HCT116 (cell line): ENCODE data around the gene KCND3. TPM values are rescaled to one million over a fixed set of nuclear protein-coding genes. Genes with fewer than 3 reads are reported as not detected.

Source experiments
- ATAC-seq: fragments of 200-7000 bp; cut with Tn5 transposase; 2 replicates; pipeline ENCODE4 v1.9.1; 2020; ENCODE audit warnings: mild to moderate bottlenecking, moderate library complexity
- BruUV-seq: library from RNA; stranded (reverse); fragments of 400-500 nt; replicated peaks from 2 replicates; lab custom pipeline; 2021; lab: Mats Ljungman, UMichigan
- CTCF ChIA-PET: fragments of 300-600 bp; sonication (Branson Sonifier 250); formaldehyde crosslinking; loops from one replicate; lab custom pipeline; 2021; ENCODE audit warnings: antibody characterized with exemption; lab: Charles Lee
- POLR2A ChIA-PET: fragments of 300-600, 350-600 bp; sonication (Branson Sonifier 250); formaldehyde crosslinking; loops from one replicate; lab custom pipeline; 2021; ENCODE audit warnings: antibody characterized with exemption; lab: Charles Lee
- RAD21 ChIA-PET, 2 experiments: fragments of 300-600 bp; sonication (Branson Sonifier 250); formaldehyde crosslinking; loops; one replicate each; lab custom pipeline; 2023; ENCODE audit warnings: low total read pairs in 2 of 2; ENCODE audit not compliant: uncharacterized antibody in 2 of 2, unreplicated experiment in 2 of 2, low non-redundant PET in 1 of 2; lab: Charles Lee
- DNase-seq: peaks from one replicate; pipeline ENCODE4 v3.0.0-alpha.2; 2010; ENCODE audit warnings: low read depth, low spot score
- H2AFZ ChIP-seq: fragments of 200-600 bp; shearing (Covaris generic), sonication (generic); 2 replicates; pipeline ENCODE4 v1.6.1; 2017; ENCODE audit warnings: low read depth, mixed run types, mixed read lengths, antibody characterized with exemption, low read length; ENCODE audit not compliant: poor library complexity, severe bottlenecking
- H3K27ac ChIP-seq: 2 replicates; pipeline ENCODE4 v1.5.1; 2012; ENCODE audit warnings: low read depth, low read length
- H3K27me3 ChIP-seq: fragments of 200-600 bp; sonication (generic); 2 replicates; pipeline ENCODE4 v1.6.1; 2016; ENCODE audit warnings: mixed run types, low read length, mixed read lengths; ENCODE audit not compliant: insufficient read depth
- H3K36me3 ChIP-seq, 2 experiments: fragments of 200-500 bp in 1 of 2; fragments of 200-600 bp in 1 of 2; sonication (Bioruptor generic) in 1 of 2; sonication (generic) in 1 of 2; 2 replicates each; pipeline versions ENCODE4 v1.5.1 to v1.6.1; 2014 to 2016; ENCODE audit warnings: low read length in 2 of 2, inconsistent platforms in 1 of 2, mixed read lengths in 1 of 2, mixed run types in 1 of 2; ENCODE audit not compliant: insufficient read depth in 2 of 2, control insufficient read depth in 1 of 2
- H3K4me1 ChIP-seq, 2 experiments: fragments of 200-600 bp in 1 of 2; sonication (generic) in 1 of 2; 2 replicates each; pipeline versions ENCODE4 v1.5.1 to v1.6.1; 2012 to 2017; ENCODE audit warnings: low read length in 2 of 2, inconsistent platforms in 1 of 2, mild to moderate bottlenecking in 1 of 2, mixed read lengths in 1 of 2, mixed run types in 1 of 2, moderate library complexity in 1 of 2; ENCODE audit not compliant: insufficient read depth in 2 of 2, control insufficient read depth in 1 of 2
- H3K4me2 ChIP-seq: fragments of 200-600 bp; sonication (generic); 2 replicates; pipeline ENCODE4 v1.6.1; 2017; ENCODE audit warnings: mixed run types, low read length, mixed read lengths
- H3K4me3 ChIP-seq, 2 experiments: fragments of 200-600 bp in 1 of 2; sonication (generic) in 1 of 2; replicated peaks in 1 of 2; 2 replicates each; pipeline ENCODE4 v1.5.1; 2011 to 2016; ENCODE audit warnings: low read length in 2 of 2, control low read depth in 1 of 2, low read depth in 1 of 2, mild to moderate bottlenecking in 1 of 2, mixed read lengths in 1 of 2, mixed run types in 1 of 2
- H3K79me2 ChIP-seq: fragments of 200-600 bp; sonication (generic); 2 replicates; pipeline ENCODE4 v1.6.1; 2017; ENCODE audit warnings: mild to moderate bottlenecking, mixed run types, low read length, moderate library complexity, mixed read lengths; ENCODE audit not compliant: insufficient read depth
- H3K9ac ChIP-seq: fragments of 200-600 bp; sonication (generic); 2 replicates; pipeline ENCODE4 v1.6.1; 2016; ENCODE audit warnings: low read length, mixed read lengths
- H3K9me2 ChIP-seq: fragments of 200-600 bp; sonication (generic), shearing (Covaris generic); 2 replicates; pipeline ENCODE4 v1.6.1; 2017; ENCODE audit warnings: mixed run types, mild to moderate bottlenecking, moderate library complexity; ENCODE audit not compliant: insufficient read depth
- H3K9me3 ChIP-seq, 2 experiments: fragments of 200-500 bp in 1 of 2; fragments of 200-600 bp in 1 of 2; sonication (Bioruptor generic) in 1 of 2; sonication (generic) in 1 of 2; 2 replicates each; pipeline ENCODE4 v1.6.1; 2014 to 2017; ENCODE audit warnings: low read length in 2 of 2, mixed read lengths in 2 of 2, inconsistent platforms in 1 of 2, low read depth in 1 of 2, mild to moderate bottlenecking in 1 of 2, mixed run types in 1 of 2, moderate library complexity in 1 of 2; ENCODE audit not compliant: control insufficient read depth in 1 of 2, insufficient read depth in 1 of 2
- H4K20me1 ChIP-seq: fragments of 200-600 bp; sonication (generic), shearing (Covaris generic); 2 replicates; pipeline ENCODE4 v1.6.1; 2017; ENCODE audit warnings: mixed run types, mild to moderate bottlenecking, moderate library complexity; ENCODE audit not compliant: insufficient read depth
- CBX3 ChIP-seq: IDR thresholded peaks from 2 replicates; pipeline ENCODE4 v1.6.1; 2012; ENCODE audit warnings: low read depth
- CEBPB ChIP-seq: IDR thresholded peaks from 2 replicates; pipeline ENCODE4 v1.6.1; 2012; ENCODE audit warnings: low read depth
- EZH2 ChIP-seq: fragments of 200-600 bp; sonication (generic); IDR thresholded peaks from 2 replicates; pipeline ENCODE4 v1.6.1; 2017; ENCODE audit warnings: antibody characterized with exemption, mixed run types
- MAX ChIP-seq: IDR thresholded peaks from 2 replicates; pipeline ENCODE4 v1.6.1; 2012
- POLR2A ChIP-seq: IDR thresholded peaks from 2 replicates; pipeline ENCODE4 v1.7.0; 2011; ENCODE audit warnings: borderline replicate concordance; ENCODE audit not compliant: insufficient read depth, insufficient read length; ENCODE audit errors: extremely low read depth
- POLR2AphosphoS5 ChIP-seq: IDR thresholded peaks from 2 replicates; pipeline ENCODE4 v1.6.1; 2011; ENCODE audit warnings: mild to moderate bottlenecking, low read depth, low read length, moderate library complexity
- REST ChIP-seq: IDR thresholded peaks from 2 replicates; pipeline ENCODE4 v1.6.1; 2012; ENCODE audit warnings: low read depth
- SIN3A ChIP-seq: IDR thresholded peaks from 2 replicates; pipeline ENCODE4 v1.6.1; 2012; ENCODE audit warnings: low read depth
- YY1 ChIP-seq: IDR thresholded peaks from 2 replicates; pipeline ENCODE4 v1.6.1; 2011; ENCODE audit warnings: low read length, low read depth, moderate library complexity, mild to moderate bottlenecking; ENCODE audit not compliant: insufficient replicate concordance; ENCODE audit errors: extremely low read depth
- intact Hi-C: fragments of 100-400 bp; cut with micrococcal nuclease; formaldehyde crosslinking; loops from 2 replicates; pipeline ENCODE4 v1.10.0; 2022
- total RNA-seq: library from RNA; stranded (reverse); gene quantifications from one replicate; pipeline ENCODE4 v1.2.1, GENCODE V29; 2021; ENCODE audit not compliant: unreplicated experiment

Gene KCND3
- total RNA-seq, 1 experiment from 2014 or later: 0.44 TPM

- ChIA-PET CTCF (no interaction called here), POLR2A (no interaction called here), RAD21 (no interaction called here)
- Histone ChIP-seq H4K20me1 (no peaks in the 10 kb centered on the region), H3K36me3 (no peaks in the 10 kb centered on the region), H2AFZ (no peak overlapping the region), H3K4me1 (peaks cover 9 to 20% of the 10 kb centered on the region in 2 experiments; a peak in 3 of 4 replicates), H3K9me3 (no peaks in the 10 kb centered on the region), H3K4me2 (no peak overlapping the region), H3K27ac (no peak overlapping the region), H3K27me3 (peaks cover 3% of the 10 kb centered on the region; the same call in 1 of the 2 replicates), H3K9ac (no peak overlapping the region), H3K4me3 (no peak overlapping the region), H3K9me2 (no peaks in the 10 kb centered on the region), H3K79me2 (no peaks in the 10 kb centered on the region)
- TF ChIP-seq REST: no peak
- no peak for TF ChIP-seq YY1
- TF ChIP-seq SIN3A: no peak
- TF ChIP-seq CBX3: no peak
- no peak for TF ChIP-seq POLR2A
- TF ChIP-seq CEBPB: no peak
- TF ChIP-seq MAX: no peak
- no peak for TF ChIP-seq POLR2AphosphoS5
- no peak for TF ChIP-seq EZH2
- ATAC-seq (no peak), DNase-seq (no peak)
- intact Hi-C loops: no loop called here
- BruUV-seq: no TSS peak
Observed at GRCh38 chr1:111987502-111987901, 2.0 kb downstream of the KCND3 start.
